NCI-H2196 (cell line): ENCODE data around the gene EXPH5.

Source experiments
- DNase-seq: peaks from one replicate; lab custom pipeline; 2025; ENCODE audit not compliant: unreplicated experiment; lab: John Stamatoyannopoulos, UW

EXPH5 gene

GRCh38 chr11:108516125-108516524 lies 77.4 kb downstream of the EXPH5 start:
- no peak for DNase-seq

GRCh38 chr11:108512708-108513107 lies 80.9 kb downstream of the EXPH5 start:
- DNase-seq: no peak

- DNase-seq: no peak
Observed at GRCh38 chr11:108511851-108512474, 81.6 kb downstream of the EXPH5 start.

GRCh38 chr11:108508653-108509593 lies 84.6 kb downstream of the EXPH5 start:
- DNase-seq: no peak

GRCh38 chr11:108501396-108501795 lies 92.2 kb downstream of the EXPH5 start:
- DNase-seq: no peak

GRCh38 chr11:108500721-108501120 lies 92.8 kb downstream of the EXPH5 start:
- DNase-seq: no peak

- DNase-seq: no peak
Observed at GRCh38 chr11:108500169-108500568, 93.4 kb downstream of the EXPH5 start.

GRCh38 chr11:108498816-108499408 lies 94.7 kb downstream of the EXPH5 start:
- DNase-seq: no peak

GRCh38 chr11:108498046-108498815 lies 95.3 kb downstream of the EXPH5 start, which contains the start of gene POGLUT3:
Gene POGLUT3, minus strand, starts transcription at chr11:108498384. Its CDS starts 18 bp downstream, at chr11:108498366.
- peak; percentile 69 for DNase-seq

- DNase-seq: peak; percentile 86
Observed at GRCh38 chr11:108497317-108498045, 96.1 kb downstream of the EXPH5 start.

- no peak for DNase-seq
Observed at GRCh38 chr11:108496643-108497256, 96.8 kb downstream of the EXPH5 start.

- DNase-seq: no peak
Observed at GRCh38 chr11:108495326-108495725, 98.2 kb downstream of the EXPH5 start.

- peak; percentile 40 for DNase-seq
Observed at GRCh38 chr11:108494182-108494581, 99.4 kb downstream of the EXPH5 start.

GRCh38 chr11:108491936-108492335 lies 101.6 kb downstream of the EXPH5 start:
- DNase-seq: no peak

GRCh38 chr11:108486828-108487227 lies 106.7 kb downstream of the EXPH5 start:
- no peak for DNase-seq

GRCh38 chr11:108486331-108486730 lies 107.2 kb downstream of the EXPH5 start:
- DNase-seq: no peak

GRCh38 chr11:108483163-108483562 lies 110.4 kb downstream of the EXPH5 start:
- no peak for DNase-seq

- DNase-seq: no peak
Observed at GRCh38 chr11:108474664-108475463, 118.7 kb downstream of the EXPH5 start.

- DNase-seq: no peak
Observed at GRCh38 chr11:108472681-108473080, 120.9 kb downstream of the EXPH5 start.
